Measurements from ENCODE around the gene LRTM2.

GRCh38 chr12:1815814-1816729 lies 4.3 kb upstream of the LRTM2 start:
- TF ChIP-seq EZH2phosphoT487 (IDR thresholded peaks at IDR 0.05): no peak
- no peak for TF ChIP-seq CTCF (IDR thresholded peaks at IDR 0.05)
